Activated CD4-positive, alpha-beta T cell treated with anti-CD3 and anti-CD28 coated beads for 24 hours (primary cell): Measurements from ENCODE around the gene LRRC72.
"Not testable (repeated sequence)": the region's sequence is repeated elsewhere in the genome, so short reads cannot be mapped to it uniquely, and the experiment has no call there.

Experiments used
- DNase-seq, 2 donors: peaks; one replicate each; pipeline ENCODE4 v3.0.0-alpha.2; 2020; ENCODE audit warnings: low read depth in 2 of 2

LRRC72 gene

DNA sequence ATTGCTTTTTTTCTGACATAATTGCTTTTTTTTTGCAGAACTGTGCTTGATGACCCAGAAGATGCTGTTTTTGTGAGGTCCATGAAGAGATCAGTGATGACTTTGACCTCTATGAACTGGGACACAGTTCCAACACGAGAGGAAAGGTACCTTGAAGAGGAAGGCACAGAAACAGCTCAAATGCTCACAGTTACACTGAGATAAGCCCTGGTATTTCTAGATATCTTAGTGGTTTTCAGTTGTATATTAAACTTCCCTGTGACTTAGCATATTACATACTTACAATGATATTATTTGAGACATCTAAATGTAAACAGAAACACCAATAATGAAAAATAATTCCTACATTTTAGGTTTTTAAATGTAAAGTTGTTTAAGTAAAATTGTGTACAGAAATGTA lies 54.7 kb downstream of the LRRC72 start:
- no peak for DNase-seq

GRCh38 chr7:16583834-16584233 lies 57.2 kb downstream of the LRRC72 start:
- DNase-seq: no peak

GRCh38 chr7:16585540-16585939 lies 58.9 kb downstream of the LRRC72 start:
- no peak for DNase-seq

GRCh38 chr7:16586081-16586874 lies 59.7 kb downstream of the LRRC72 start:
- DNase-seq: no peak

- DNase-seq: no peak
Measured at GRCh38 chr7:16587129-16587528, 60.5 kb downstream of the LRRC72 start.

DNA sequence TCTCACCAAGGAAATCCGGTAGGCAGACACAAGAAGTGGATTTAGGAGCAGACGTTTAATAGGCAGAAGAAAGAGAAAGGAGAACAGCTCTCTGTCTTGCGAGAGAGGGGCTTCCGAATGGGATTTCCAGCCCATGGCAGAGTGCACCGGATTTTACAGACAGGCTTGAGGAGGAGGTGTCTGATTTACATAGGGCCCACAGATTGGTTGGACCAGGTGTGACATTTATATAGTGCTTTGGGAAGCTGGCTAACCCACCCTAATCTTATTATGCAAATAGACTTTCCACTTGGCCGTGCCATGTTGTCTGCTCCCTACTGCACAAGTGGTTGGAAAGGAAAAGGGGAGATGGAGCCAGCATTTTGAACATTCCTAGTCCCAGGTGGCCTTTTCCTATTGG lies 61.2 kb downstream of the LRRC72 start:
- DNase-seq: no peak

- DNase-seq: no peak
Measured at GRCh38 chr7:16589881-16590280, 63.3 kb downstream of the LRRC72 start.

- no peak for DNase-seq
Measured at GRCh38 chr7:16590424-16590823, 63.8 kb downstream of the LRRC72 start.

DNA sequence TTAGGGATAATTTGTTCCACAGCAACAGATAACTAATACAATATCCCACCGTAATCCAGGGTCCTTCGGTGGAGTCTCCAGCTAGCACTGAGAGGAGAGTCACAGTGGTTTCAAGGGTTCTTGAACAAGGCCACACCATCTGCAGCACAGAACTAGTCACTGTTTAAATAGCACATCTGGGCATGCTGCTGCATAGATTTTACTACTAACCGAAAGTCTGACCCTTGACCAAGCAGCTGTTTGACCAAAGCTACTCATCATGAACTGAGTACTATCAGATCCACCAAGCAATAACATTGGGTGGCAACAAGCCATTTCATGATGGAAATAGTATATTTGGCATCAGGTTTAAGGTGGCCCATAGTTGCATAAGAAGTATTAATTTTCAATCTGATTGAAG lies 65.8 kb downstream of the LRRC72 start:
- DNase-seq: no peak

DNA sequence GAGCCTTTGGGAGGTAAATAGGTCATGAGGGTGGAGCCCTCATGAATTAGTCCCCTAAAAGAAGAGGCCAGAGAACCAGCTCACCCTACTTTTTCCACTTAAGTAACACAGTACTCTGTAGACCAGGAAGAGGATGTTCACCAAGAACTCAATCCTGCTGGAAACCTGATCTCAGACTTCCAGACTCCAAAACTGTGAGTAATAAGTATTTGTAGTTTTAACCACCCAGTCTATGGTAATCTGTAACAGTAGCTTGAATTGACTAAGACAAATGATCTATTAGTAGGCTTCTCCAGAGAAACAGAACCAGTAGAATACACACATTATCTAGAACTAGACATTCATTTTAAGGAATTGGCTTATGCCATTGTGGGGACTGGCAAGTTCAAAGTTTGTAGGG lies 67.4 kb downstream of the LRRC72 start:
- DNase-seq: no peak

- no peak for DNase-seq
Measured at GRCh38 chr7:16594676-16595075, 68.1 kb downstream of the LRRC72 start.

DNA sequence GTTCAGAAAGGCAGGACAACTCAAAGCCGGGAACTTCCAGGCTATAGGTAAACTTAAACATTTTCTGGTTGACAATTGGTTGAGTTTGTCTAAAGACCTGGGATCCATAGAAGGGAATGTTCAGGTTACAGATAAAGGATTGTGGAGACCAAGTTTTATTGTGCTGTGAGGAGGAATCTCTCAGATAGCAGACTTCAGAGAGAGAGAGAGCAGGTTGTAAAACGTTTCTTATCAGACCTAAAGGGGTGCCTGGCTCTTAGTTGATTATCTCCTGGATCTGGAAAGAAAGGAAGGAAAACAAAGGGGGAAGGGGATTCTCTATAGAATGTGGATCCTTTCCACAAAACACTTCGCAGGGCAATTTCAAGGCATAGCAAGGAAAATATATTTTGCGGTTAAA lies 69.0 kb downstream of the LRRC72 start:
- DNase-seq: not testable (repeated sequence)

DNA sequence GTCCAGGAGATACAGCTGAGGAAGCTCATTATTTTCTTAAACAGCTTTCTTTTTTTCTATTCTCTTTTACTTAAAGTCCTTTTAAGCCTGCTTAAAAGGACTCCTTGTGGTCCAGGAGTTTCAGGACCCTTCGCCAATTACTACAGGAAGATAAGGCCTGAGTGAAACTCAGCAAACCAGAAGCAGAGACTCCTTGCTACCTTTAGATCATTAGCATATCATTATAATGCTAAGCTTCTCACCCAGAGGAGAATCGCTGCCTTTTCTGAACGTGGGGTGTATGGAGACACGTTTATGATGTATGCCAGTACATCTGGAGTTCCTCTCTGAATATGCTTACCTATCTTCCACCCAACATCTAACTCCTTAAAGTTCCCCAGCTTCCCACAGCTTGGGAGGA lies 71.4 kb downstream of the LRRC72 start:
- DNase-seq: no peak

GRCh38 chr7:16599860-16600259 lies 73.2 kb downstream of the LRRC72 start:
- DNase-seq: no peak

DNA sequence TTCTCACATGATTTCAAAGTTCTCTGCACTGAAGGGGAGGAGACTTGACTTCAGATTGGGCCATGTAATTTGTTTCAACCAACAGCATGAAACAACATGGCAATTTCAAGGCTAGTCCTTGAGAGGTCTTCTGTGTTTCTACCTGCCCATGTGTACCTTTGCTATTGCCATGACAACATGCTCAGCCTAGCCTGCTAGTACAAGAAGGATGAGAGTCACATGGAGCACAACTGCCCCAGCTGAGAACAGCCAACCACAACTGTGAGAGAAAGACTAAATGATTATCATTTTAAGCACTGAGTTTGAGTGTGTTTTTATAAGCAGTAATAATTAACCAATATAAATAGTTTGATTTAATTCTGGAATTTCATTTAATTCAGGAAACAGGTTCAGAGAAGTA lies 77.0 kb downstream of the LRRC72 start:
- DNase-seq: no peak

- DNase-seq: no peak
Measured at GRCh38 chr7:16604054-16604453, 77.4 kb downstream of the LRRC72 start.

GRCh38 chr7:16606704-16607103 lies 80.1 kb downstream of the LRRC72 start:
- DNase-seq: no peak

GRCh38 chr7:16609842-16610450 lies 83.3 kb downstream of the LRRC72 start:
- no peak for DNase-seq

DNA sequence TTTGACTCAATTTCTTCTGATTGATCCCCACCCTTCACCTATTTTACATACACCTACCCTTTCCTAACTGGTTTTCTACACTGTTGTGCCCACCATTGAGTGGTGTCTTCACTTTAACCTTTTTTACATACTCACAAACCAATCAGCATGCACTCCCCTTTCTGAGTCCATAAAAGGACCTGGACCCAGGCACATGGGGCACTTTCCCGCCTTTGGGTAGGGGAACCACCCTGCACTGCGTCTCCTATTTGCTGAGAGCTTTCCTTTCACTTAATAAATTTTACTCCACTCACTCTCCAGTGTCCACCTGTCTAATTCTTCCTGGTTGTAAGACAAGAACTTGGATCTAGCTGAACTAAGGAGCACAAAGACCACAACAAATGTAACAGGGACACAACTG lies 85.1 kb downstream of the LRRC72 start:
- no peak for DNase-seq

DNA sequence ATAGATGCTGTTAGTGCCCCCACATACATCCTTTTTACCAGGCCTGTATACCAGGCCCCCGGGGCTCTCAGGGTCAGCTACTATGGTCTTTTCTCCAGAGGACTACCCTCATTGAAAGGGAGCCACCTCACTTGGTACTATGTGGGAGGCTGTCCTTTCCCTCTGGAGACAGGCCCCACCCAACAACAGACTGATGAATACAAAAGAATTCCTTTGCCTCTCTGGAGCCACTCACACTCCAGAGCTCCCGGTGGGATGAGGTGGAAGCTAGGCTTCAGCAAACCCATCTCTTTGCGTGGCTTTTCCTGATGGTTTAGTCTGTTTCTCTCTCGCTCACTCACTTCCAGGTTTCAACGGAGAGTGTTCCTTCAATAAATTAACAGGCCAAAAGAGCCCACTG lies 88.6 kb downstream of the LRRC72 start:
- no peak for DNase-seq

- DNase-seq: no peak
Measured at GRCh38 chr7:16616122-16616521, 89.5 kb downstream of the LRRC72 start.

GRCh38 chr7:16616542-16616941 lies 89.9 kb downstream of the LRRC72 start:
- DNase-seq: no peak

- peak in 1 of 2 donors; percentile 7 for DNase-seq
Measured at GRCh38 chr7:16619979-16620408, 93.4 kb downstream of the LRRC72 start.

DNA sequence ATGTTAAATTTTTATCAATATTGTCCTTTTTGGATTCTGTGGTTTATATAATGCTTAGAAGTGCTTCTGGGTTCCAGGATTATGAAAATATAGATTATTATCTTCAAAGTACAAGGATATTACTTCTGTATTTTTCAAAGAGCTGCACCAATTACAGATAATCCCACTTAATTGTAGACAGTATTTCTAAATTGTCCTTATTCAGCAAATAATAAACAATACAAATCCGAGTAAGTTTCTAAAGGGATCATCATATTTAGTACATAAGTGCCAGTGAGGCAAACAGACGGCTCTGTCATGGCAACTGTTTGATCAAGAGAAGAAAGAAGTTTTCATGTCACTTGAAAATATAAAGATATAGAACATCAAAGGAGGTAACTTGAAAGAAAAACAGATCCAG lies 99.8 kb downstream of the LRRC72 start:
- no peak for DNase-seq
